Dermis microvascular lymphatic vessel endothelial cell (primary cell): ENCODE data around the gene SAMD11. TPM values are rescaled to one million over a fixed set of nuclear protein-coding genes. Genes with fewer than 3 reads are reported as not detected.

Experiments
- DNase-seq, 2 donors: peaks; one replicate each; pipeline versions ENCODE4 v3.0.0 to v3.0.0-alpha.2; 2010; ENCODE audit warnings: low read depth in 2 of 2
- total RNA-seq: library from RNA; depleted of rRNA; stranded (reverse); fragments of >200 nt; gene quantifications from 2 replicates; pipeline ENCODE4 v1.2.1, GENCODE V29; 2014

SAMD11 gene
- total RNA-seq, 1 donor from 2014 or later, result under 0.01 TPM

DNA sequence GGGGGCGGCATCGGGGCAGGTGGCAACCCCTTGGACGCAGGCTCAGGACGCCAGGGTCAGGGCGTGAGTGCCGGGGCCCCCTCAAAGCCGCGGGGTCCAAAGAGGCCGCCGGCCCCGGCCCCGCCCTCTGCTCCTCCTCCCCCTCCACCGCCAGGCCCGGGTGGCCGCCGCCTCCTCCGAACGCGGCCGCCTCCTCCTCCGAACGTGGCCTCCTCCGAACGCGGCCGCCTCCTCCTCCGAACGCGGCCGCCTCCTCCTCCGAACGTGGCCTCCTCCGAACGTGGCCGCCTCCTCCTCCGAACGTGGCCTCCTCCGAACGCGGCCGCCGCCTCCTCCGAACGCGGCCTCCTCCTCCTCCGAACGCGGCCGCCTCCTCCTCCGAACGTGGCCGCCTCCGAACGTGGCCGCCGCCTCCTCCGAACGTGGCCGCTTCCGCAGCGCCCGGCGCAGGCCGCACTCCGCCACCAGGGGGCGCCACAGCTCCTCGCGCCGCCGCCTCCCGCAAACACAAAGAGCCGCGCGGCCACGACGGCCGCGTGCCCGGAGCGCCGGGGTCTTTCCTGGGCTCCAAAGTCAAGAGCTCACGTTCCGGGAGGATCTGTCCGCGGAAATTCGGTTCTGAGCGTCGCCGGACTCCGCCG is 19.3 kb upstream of the SAMD11 start:
- DNase-seq, result peak in 1 of 2 donors; percentile 59

DNA sequence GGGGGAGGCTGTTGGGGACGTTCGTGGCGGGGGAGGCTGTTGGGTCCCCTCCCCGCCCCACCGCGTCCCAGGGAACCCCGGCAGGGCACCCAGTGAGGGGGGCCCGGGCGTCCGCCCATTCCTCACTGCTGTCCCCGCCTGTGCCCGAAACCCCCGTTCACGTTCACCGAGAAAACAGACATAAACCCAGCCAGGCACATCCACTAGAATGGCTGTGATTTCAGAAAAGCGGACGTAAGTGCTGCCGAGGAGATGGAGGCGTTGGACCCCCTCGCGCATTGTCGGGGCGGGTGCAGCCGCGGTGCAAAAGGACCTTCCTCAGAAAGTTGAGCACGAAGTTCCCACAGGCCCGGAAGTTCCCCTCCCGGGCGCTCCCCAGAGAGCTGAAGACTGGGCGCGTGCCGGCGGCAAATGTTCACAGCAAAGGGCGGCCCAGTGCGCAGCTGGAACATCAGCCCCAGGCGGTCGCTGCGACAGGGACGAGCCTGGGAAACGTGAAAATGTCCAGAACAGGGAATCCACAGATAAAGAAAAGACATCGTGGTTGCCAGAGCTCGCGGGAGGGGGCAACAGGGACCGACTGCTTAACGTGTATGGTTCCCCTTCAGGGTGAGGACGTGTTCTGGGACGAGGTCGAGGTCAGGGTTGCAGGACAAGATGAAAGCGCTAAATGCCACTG is 18.5 kb upstream of the SAMD11 start:
- no peak for DNase-seq

DNA sequence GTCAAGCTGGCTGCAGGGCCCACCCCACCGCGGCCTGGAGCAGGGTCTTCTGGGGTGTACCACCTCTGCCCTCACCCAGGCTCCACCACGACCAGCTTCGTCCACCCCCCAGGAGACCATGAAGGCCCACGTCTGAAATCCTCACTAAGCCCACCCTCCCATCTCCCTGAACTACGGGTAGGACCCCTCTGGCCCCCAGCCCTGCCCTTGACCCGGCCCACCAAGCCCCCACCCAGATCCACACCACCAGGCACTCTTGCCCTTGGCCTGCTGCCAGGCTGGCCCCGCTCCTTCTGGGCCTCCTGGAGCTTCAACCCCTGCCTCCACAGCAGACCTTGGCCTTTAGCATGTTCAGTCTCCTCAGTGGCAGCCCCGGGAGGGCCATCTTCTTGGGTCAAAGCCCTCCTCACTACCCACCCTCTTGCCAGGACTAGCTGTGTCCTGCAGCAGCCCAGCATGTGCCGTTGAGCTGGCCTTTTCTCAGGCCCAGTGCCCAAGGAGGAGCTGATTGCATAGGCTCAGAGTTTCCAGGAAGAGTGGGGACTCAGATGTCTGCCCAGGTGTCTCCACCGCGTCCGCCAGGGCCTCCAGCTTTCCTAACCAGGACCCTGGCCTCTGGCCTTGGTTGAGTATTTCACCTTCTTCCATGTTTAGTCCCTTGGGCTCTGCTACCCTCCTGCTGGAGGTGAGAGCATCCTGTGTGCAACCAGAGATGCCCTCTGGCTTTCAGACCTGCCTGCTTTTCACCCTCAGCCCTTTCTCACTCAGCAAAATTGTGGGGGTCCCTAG is 17.7 kb upstream of the SAMD11 start:
- no peak for DNase-seq

DNA sequence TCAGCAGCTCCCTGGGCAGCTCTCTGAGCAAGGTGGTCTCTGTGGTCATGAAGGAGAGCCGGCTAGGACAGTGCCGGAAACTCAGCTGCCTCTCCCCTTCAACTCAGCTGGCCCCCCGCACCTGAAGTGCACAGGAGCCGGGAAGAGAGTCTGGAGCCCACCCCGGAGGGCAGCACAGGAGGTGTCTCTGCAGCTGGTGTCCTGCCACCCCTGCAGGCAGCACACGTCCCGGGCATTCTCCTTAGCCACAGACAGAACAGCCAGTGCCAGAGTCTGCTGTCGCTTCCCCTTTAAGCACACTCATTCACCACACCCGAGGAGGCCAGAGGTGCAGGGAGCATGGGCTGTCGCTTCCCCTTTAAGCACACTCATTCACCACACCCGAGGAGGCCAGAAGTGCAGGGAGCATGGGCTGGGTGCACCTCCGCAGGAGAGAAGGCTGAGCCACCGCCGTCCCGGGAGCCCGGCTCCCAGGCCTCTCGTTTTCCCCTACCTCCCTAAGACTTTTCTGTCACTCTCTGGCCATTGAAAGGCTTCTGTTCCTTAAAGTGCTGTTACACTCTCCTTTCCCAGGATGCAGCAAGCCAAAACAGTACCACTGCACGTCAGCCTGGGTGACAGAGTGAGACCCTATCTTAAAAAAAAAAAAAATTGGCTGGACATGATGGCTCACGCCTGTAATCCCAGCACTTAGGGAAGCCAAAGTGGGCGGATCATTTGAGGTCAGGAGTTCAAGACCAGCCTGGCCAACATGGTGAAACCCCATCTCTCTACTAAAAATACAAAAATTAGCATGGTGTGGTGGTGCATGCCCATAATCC is 16.9 kb upstream of the SAMD11 start:
- no peak for DNase-seq

DNA sequence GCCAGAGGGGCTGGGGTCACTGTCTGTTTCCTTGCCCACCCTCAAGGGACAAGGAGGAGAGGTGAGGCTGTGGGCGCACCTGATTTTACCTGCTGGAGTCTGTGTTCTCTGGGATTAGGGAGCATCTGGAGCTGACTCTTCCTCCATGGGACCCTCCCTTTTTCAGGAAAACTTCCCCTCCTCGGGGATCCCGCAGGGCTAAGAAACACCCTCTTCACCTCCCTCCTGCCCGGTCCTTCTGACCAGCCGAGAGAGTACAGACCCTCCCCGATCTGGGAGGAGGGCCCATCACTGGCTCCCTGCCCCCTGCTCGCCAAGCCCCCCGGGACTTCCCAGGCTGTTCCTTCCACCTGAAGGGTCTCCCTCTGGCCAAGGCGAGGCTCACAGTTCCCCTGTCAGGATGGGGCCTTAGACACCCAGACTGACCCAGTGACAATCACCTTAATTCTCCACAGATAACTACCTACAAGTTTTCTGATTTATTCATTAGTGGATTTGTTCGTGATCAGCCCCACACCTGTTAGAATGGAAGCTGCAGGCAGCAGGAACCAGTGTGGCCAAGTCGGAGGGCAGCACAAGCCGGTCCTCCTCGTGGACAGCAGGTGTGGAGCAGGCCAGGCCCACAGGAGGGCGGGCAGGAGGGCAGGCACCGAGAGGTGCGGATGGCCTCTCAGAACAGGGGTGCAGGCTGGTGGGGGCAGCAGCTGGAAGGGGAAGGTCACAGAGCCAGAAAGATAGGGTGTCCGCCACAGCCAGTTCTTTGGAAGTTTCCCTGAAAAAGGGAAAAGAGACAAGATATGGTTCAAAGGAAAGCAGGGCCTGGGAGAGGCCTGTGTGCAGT is 15.9 kb upstream of the SAMD11 start:
- no peak for DNase-seq

DNA sequence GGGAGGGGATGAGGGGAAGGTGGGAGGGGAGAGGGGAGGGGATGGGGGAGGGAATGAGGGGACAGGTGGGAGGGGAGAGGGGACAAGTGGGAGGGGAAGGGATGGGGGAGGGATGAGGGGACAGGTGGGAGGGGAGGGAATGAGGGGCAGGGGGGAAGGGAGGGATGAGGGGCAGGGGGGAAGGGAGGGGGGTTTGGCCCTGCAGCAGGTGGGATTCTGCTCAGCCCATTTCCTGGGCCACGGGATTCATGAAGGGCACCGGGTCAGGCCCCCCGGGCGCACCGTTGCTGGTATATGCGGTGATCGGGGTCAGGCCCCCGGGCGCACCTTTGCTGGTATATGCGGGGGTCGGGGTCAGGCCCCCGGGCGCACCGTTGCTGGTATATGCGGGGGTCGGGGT is 15.1 kb upstream of the SAMD11 start:
- DNase-seq, result no peak

DNA sequence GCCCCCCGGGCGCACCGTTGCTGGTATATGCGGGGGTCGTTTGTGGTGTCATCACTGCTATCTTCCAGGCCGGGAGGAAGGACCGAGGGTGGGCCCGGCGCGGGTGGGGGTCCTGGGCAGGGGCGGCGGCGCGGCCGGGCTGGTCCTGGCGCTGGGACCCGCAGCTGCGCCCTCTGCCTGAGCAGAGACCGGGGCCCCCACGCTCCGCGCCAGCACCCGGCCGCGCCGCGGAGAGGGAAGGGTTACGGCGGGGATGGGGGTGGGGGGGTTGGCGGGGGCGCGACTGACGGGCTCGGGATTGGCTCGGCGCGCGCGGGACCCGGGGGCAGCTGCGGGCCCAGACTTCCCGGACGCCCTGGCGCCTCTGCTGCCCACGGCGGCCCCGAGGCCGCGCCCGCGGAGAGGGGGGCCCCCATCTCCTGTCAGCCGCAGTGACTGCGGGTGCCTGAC is 13.8 kb upstream of the SAMD11 start:
- no peak for DNase-seq

DNA sequence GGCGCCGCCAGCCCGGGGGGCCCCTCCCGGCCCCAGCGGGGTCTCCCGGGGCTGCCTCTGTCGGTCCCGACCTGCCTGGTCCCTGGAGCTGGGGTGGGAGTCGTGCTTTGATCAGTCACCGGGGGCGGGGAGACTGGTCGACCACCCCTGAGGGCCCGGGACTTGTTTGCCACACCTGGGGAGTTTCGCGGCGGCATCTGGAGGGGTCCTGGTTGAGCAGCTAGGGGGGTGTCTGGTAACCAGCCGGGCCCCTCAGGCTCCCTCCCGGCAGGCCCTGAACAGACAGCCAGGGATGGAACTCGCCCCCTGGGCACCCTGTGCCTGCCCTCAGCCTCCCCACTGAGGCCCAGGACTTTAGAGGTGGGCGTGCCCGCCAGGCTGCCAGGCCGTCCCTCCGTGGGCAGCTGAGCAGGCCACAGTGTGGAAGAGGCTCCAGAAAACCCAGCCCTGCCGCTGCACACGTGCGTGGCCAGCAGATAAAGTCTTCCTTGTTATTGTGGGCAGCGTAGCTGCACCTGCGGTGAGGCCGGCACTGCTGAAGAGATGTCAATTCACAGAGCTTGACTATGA is 13.3 kb upstream of the SAMD11 start:
- no peak for DNase-seq

DNA sequence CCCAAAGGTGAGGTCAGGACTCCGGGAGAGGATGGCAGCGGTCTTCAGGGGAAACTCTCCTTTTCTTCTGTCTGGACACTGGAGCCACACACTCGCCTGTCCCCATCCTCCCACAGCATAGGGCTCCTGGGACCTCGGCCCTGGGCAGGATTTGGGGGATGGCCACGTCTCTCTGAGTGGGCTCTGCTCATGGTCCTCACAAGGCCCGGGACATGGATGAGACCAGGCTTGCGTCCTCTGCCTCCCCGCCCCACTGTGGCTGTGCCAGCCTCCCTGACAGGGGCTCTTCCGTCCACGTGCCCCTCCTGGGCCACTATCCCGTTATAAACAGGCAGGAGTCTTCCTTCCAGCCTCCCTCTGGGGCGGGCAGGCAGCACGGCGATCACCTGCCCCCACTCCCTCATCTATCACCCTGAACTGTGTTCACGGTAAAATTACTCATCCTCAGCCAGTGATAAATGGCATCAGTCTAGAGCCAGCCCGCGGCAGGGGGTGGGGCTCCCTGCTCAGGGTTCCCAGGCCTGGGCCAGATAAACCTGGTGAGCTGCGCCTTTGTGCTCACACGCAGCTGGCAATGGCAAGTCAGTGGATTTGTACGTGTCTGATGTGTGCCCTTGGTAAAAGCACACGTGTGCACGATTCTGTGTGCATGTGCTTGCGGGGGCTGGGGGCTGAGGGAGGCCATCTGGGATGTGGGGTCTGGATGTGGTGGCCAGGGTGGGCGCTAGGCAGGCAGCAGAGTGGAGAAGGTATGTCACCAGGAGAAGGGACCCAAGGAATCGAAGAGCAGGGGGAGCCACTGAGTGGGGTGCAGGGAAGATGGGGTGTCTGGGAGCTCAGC is 12.6 kb upstream of the SAMD11 start:
- no peak for DNase-seq

DNA sequence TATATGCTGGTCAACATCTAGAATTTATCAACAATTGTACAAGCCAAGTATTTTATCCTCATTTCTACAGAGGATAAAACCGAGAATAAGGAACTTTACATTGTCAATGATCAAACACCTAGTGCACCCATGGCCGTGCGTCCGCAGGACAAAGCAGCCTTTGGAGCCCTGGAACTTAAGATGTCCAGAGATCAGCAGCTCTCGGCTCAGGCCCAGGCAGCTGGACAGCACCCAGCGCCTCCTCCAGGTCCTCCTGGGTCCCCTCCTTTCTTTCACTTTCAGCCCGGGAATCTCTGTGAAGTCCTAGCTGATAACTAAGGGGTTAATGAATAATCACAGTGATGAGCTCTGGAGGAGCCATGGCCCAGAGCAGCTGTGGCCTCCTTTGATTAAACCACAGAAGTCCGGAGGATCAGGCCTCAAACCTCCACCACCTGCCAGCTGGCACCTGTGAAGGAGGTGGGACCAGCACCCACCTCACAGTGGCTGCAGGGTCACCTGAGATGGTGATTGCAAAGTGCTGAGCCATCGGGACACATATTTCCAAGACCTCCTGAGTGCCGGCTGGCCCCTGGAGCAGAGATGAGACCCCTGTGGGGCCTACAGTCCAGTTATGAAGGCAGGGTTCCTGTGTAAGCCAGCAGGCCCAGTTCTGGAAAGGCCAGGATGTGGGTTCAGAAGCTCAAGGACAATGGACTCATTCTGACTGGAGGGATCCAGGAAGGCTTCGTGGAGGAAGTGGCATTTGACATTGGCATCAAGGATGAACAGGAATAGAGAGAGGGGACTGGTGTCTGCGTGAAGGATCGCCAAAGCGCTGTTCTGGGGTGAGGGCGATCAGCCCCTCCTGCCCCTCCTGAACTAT is 11.6 kb upstream of the SAMD11 start:
- no peak for DNase-seq

DNA sequence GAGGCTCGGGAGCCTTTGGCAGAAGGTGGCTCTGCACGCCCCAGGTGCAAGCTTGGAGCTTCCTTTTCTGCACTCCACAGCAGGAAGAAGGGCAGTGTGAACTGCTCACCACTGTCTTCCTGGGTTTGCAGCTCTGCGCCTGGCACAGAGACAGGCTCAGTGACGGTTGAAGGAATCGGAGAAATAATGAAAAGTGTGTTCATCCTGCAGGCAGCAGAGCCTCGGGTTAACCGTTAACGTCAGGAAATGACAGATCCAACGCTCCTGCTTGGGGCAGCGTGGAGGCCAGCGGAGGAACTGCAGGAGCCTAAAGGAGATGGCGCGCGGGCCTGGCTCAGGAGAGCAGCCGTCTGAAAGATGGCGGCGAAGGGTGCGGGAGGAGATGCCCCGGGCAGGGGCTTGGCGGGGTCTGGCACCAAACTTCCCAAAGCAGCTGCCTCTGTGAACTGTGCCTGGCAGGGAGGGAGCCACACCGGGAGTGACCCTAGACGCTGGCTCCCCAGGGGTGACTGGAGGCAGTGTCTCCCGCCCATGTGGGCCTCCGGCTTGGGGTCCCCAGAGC is 10.9 kb upstream of the SAMD11 start:
- no peak for DNase-seq

DNA sequence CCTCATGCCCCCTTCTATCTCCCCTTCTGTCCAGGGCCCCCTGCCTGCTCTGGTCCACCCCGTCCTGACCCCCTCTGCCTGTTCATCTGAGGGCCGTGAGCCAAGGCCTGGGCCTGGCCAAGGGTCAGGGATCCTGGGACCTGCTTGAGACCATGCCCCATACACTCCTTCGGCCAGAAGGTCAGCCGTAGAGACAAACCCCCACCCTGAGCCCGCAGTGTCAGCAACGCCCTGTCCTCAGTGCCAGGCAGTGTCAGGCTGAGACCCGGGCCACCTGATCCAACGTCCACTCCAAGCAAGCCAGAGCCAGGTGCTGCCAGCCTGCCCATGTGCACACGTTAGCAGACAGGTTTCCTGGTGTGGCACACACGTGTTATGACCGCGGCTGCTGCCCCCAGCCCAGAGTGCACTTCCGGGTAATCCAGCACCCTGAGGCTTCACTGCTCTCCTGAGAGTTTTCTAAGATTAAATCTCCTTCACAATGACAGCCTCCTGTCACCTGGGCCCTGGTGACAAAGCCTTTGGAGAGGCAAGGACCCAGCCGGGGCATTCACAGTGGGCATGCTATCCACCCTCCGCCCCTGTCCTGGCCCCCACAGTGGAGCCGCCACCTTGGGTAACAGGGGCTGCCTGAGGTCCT is 10.1 kb upstream of the SAMD11 start:
- DNase-seq, result no peak

DNA sequence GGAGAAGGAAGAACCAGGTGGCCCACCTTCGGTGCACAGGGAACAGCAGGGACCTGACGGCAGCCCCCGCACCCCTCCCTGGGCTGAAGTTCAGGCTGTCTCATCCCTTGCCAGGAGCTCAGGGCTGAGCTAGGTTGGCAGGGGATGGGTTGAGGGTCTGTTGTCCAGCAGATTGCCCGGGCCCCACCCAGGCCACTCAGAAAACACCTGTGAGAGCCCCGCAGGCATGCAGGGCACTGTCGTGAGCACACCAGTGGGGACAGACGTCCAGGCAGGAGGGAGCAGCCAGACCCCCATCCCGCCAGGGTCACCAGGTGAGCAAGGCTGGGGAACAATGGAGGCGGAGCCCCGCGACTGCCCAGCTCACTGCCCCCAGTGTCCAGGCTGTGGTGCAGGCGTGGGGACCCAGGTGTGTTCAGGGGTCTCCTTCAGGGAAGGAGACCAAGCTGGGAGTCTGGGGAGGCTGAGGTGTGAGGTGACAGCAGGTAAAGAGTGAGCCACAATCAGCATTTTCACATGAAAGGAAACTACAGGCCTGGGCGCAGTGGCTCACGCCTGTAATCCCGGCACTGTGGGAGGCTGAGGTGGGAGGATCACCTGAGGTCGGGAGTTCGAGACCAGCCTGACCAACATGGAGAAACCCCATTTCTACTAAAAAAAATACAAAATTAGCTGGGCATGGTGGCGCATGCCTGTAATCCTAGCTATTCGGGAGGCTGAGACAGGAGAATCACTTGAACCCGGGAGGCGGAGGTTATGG is 9.4 kb upstream of the SAMD11 start:
- no peak for DNase-seq

DNA sequence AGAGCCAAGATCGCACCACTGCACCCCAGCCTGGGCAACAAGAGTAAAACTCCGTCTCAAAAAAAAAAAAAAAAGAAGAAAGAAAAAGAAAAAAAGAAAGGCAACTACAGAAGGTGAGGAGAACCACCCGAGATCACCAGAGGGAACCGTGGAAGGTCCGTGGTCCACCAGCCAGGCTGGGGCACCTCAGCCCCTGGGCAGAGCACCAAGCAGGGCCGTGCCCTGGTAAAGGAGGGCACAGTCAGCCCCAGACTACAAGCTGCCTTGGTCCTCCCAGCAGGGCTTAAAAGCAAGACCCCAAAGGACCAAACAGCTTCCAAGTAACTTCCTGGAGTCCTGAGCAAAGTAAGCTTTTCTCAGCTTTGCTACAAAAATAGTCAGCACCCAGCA is 8.8 kb upstream of the SAMD11 start:
- no peak for DNase-seq

DNA sequence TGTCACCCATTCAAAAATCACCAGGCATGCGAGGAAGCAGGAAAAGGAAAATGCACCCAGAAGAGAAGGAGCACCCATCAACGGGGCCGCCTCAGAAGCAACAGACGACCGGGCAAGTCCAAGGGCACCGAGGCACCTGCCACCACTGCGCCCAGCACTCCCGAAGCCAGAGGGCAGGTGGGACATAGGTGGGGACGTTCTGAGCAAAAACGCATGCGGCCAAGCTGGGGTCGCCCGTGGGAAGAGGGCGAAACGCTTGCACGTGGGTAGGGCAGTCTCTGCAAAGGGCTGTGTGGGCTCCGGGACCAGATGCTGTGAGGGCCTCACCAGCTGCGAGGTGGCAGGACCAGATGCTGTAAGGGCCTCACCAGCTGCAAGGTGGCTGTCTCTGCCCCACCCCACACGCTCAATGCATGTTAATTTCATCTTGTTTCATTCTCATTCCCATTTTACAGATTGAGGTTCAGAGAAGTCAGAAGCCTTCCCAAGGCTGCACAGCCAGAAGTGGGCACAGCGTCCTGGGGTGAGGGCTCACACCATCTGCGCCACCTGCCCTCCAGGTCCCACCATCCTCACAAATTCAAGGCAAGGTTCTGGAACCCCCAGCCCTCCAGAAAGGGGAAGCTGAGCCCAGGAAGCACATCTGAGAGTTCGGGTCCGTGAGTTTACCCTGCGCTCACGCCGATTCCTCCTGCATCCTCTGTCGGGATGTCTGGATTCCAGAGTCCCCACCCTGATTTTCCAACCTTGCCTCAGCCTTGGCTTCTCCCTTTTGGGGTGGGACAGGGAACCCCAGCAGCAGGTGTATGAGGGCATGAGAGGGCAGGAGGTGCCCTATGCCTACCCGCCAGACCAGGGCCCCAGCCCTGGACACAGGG is 8.2 kb upstream of the SAMD11 start:
- no peak for DNase-seq
